IPS DF 6.9 (cell line): ENCODE results near the gene CMIP.

Experiments used
- DNase-seq: peaks from one replicate; pipeline ENCODE4 v3.0.0-alpha.2; 2013; ENCODE audit warnings: low read depth, low spot score
- H3K27ac ChIP-seq: one replicate; pipeline ENCODE4 v1.5.1; 2013; ENCODE audit warnings: low read length, control low read depth
- H3K27me3 ChIP-seq: 2 replicates; pipeline ENCODE4 v1.6.1; 2013; ENCODE audit warnings: mild to moderate bottlenecking, low read length; ENCODE audit not compliant: control insufficient read depth, insufficient read depth
- H3K36me3 ChIP-seq: 2 replicates; pipeline ENCODE4 v1.6.1; 2013; ENCODE audit warnings: low read length; ENCODE audit not compliant: control insufficient read depth, insufficient read depth
- H3K4me1 ChIP-seq: 2 replicates; pipeline ENCODE4 v1.6.1; 2013; ENCODE audit warnings: low read length; ENCODE audit not compliant: control insufficient read depth, insufficient read depth
- H3K4me3 ChIP-seq: 2 replicates; pipeline ENCODE4 v1.5.1; 2013; ENCODE audit warnings: mild to moderate bottlenecking, low read length
- H3K9me3 ChIP-seq: 2 replicates; pipeline ENCODE4 v1.6.1; 2013; ENCODE audit warnings: low read length, inconsistent platforms; ENCODE audit not compliant: control insufficient read depth, insufficient read depth
- WGBS: extraction: QIAGEN DNeasy Blood & Tissue Kit; methylation state at CpG from one replicate; pipeline ENCODE4 v1.1.7; 2013; ENCODE audit warnings: mixed read lengths, missing lambda C conversion rate; ENCODE audit not compliant: insufficient read length, insufficient coverage; 5-methylcytosine and 5-hydroxymethylcytosine counted together

Gene CMIP

DNA sequence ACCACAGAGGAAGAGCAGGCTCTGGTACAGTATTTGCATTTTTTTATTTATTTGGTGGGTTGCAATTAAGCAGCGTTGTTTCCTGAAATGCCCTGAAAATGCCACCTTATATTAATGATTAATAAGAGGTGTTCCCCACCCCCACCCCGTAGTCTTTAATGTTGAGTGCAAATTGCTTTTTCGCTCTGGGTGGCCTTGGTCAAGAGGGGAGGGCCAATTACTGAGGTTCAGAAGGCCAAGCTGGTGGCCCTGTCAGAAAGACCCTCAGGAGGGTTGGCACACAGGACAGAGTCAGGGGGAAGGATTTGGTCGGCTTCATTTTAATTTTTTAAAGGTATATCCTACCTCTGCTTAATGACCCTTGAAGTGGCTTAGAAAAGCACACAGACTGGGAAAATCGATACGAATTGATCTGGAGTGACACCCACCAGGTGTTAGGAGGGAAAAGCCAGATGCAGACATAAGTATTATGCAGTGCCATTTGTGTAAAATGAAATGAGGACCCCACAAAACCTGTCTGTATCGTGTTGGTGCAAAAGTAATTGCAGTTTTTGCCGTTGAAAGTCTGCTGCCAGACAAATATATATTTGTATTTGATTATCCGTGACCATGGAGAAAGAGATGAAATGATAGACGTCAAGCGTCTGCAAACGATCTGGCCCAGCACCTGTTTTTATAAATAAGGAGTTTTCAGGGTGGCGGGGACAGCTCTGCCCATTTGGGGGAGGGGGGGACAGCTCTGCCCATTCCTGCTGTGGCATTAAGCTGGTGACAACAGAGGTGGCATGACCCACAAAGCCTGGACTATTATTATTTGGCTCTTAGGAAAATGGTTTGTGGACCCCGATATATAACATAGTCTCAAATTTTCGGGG, 190.7 kb downstream of the CMIP start:
- H3K27ac ChIP-seq, result no peak overlapping the region

DNA sequence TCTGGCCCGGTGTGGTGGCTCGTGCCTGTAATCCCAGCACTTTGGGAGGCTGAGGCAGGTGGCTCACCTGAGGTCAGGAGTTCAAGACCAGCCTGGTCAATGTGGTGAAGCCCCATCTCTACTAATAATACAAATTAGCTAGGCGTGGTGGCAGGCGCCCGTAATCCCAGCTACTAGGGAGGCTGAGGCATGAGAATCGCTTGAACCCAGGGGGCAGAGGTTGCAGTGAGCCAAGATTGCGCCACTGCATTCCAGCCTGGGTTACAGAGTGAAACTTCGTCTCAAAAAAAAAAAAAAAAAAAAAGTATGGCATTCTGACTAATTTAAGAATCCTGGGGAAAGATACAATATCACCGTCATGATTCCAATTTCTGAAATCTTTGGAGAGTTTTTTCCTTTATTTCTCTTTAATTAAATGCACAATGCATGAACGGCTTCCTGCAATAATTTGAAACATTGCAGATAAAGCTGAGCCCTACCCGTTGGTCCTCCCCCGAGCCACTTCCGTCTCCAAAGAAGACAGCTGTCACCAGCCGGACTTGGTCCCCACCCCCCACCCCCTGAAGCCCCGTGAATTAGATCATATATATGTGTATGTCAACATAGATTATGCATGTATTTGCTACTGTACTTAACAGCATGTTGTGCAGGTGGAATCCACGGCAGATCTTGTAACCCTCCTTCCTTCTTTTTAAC, 191.8 kb downstream of the CMIP start:
- Histone ChIP-seq H3K9me3 (no peaks in the 10 kb centered on the region), H3K4me3 (no peak overlapping the region), H3K36me3 (no peaks in the 10 kb centered on the region), H3K4me1 (peaks cover 4% of the 10 kb centered on the region), H3K27ac (no peak overlapping the region), H3K27me3 (no peaks in the 10 kb centered on the region)
- no peak for DNase-seq
- WGBS, result no CpG with 5 or more reads among the region's 16 CpGs

More for the DNA sequence above, 190.7 kb downstream of the CMIP start:
- Histone ChIP-seq H3K27me3 (no peaks in the 10 kb centered on the region), H3K4me1 (peaks cover 6% of the 10 kb centered on the region), H3K36me3 (no peaks in the 10 kb centered on the region), H3K9me3 (no peaks in the 10 kb centered on the region), H3K4me3 (no peak overlapping the region)
- no peak for DNase-seq
- no CpG with 5 or more reads among the region's 15 CpGs for WGBS

DNA sequence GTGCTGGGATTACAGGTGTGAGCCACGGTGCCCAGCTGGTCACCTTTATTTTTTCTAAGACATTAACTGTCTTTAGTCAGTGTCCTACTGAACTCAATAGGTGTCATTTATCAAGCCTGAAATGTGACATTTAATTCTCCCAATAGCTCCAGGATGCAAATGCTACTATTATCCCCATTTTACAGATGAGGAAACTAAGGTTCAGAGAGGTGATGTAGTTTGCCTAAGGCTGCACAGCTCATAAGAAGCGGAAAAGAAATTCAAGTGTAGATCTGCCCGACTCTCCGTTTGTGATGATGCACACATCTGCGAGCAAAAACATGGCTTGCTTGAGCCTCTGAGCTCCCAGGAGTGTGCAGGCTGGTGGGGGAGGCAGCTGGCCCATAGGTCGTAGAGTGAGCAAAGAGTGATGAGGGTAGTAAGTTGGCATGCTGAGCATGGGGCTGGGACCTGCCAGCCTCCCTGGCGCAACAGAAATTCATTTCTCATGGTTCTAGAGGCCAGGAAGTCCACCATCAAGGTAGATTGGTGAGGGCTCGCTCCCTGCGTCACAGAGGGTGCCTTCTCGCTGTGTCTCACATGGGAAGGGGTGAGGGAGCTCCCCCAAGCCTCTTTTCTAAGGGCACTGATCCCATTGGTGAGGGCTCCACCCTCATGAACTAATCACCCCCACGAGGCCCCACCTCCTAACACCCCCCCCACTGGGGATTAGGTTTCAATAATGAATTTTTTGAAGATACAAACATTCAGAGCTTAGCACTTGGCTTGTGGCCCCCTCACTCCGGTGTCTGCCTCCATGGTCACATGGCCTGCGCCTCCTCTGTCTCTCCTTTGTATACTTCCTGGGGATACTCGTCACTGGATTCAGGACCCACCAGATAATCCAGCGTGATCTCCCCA, 193.0 kb downstream of the CMIP start:
- DNase-seq, result no peak
- no peak overlapping the region for H3K27ac ChIP-seq
- H3K27me3 ChIP-seq, result no peaks in the 10 kb centered on the region
- no peaks in the 10 kb centered on the region for H3K36me3 ChIP-seq
- WGBS, result no CpG with 5 or more reads among the region's 15 CpGs
- peaks cover 2% of the 10 kb centered on the region for H3K4me1 ChIP-seq
- no peaks in the 10 kb centered on the region for H3K9me3 ChIP-seq
- no peak overlapping the region for H3K4me3 ChIP-seq

DNA sequence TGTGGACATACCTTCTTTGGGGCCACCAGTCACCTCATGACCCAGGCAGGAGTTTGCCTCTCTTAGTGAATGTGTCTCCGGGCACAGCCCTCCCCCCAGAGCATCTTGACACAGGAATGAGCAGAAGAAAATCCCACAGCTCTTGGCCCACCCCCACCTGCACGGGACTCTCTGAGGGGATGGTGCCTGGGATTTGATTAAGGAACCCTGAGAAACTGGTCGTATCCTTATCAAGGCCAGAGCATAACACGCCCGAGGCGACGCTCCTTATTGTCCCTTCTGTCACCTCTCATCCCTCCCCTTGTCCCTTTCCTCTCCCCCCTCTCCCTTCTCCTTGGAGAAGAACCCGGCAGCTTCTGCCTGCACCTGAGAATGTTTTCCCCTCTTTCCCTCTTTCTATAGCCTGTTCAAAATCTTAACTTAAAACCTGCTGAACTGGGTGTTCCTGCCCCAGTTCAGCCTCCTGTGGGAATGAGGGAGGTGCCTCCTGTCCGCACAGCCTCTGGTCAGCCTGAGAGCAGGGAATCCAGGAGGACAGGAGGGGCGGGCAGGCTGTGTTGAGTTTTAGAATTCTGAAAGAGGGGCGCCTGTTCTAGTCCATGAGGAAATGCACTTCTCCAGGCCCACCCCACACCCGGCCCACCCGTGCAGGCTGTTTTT, 193.8 kb downstream of the CMIP start:
- H3K9me3 ChIP-seq, result no peaks in the 10 kb centered on the region
- no peaks in the 10 kb centered on the region for H3K27me3 ChIP-seq
- H3K4me3 ChIP-seq, result no peak overlapping the region
- H3K36me3 ChIP-seq, result no peaks in the 10 kb centered on the region
- H3K27ac ChIP-seq, result no peak overlapping the region
- no peak for DNase-seq
- H3K4me1 ChIP-seq, result no peaks in the 10 kb centered on the region; the same call in 1 of the 2 replicates
- WGBS, result no CpG with 5 or more reads among the region's 13 CpGs

DNA sequence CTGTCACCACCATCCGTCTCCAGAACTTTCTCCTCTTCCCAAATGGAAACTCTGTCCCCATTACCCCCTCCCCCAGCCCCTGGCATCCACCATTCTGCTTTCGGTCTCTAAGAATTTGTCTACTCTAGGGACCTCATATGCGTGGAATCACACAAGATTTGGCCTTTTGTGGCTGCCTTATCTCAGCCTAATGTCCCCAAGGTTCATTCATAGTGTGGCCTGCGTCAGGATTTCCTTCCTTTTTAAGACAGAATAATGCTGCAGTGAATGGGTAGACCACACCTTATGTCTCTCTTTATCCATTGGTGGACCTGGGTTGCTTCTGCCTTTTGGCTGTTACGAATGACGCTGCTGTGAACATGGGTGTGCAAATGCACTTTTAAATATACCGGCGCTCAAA, 194.7 kb downstream of the CMIP start:
- no CpG with 5 or more reads among the region's 8 CpGs for WGBS
- DNase-seq, result no peak

DNA sequence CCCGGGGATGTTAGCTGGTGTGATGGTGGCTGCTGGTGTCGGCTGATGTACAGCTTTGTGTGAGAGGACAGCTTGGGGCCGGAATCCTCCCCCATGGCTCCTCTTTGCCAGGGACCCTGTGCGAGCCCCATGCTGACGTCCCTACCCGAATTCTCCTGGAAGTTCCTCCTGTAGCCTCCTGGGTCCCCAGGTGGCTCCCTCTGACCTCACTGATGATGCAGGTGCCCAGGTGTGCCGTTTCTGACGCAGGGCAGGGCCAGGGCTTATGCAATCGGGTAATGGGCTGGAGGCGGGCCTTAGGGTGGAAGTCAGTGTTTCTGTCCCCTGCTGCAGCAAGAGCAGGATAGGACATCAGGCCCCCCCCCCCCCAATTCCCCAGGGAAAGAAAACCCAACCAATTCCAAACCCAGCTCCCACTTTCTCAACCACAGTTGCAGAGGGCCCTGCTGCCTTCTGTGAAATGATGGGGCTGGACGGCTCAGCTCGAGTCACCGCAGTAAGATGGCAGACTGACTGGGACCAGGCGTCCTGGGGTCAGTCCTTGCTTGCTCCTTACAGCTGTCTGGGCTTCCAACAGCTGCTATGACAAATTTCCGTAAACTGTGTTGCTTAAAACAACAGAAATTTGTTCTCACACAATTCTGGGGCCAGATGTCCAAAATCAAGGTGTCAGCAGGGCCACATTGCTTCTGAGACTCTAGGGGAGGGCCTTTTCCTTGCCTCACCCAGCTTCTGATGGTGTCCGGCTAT, 195.5 kb downstream of the CMIP start:
- no peaks in the 10 kb centered on the region; the same call in 1 of the 2 replicates for H3K4me1 ChIP-seq
- no peaks in the 10 kb centered on the region for H3K27me3 ChIP-seq
- H3K9me3 ChIP-seq, result no peaks in the 10 kb centered on the region
- no peak overlapping the region for H3K4me3 ChIP-seq
- no peaks in the 10 kb centered on the region for H3K36me3 ChIP-seq
- WGBS, result no CpG with 5 or more reads among the region's 16 CpGs
- no peak for DNase-seq
- no peak overlapping the region for H3K27ac ChIP-seq

More for the DNA sequence above, 194.7 kb downstream of the CMIP start:
- H3K27me3 ChIP-seq, result no peaks in the 10 kb centered on the region
- no peak overlapping the region for H3K27ac ChIP-seq
- H3K4me3 ChIP-seq, result no peak overlapping the region
- no peaks in the 10 kb centered on the region; the same call in 1 of the 2 replicates for H3K4me1 ChIP-seq
- H3K9me3 ChIP-seq, result no peaks in the 10 kb centered on the region
- no peaks in the 10 kb centered on the region for H3K36me3 ChIP-seq

DNA sequence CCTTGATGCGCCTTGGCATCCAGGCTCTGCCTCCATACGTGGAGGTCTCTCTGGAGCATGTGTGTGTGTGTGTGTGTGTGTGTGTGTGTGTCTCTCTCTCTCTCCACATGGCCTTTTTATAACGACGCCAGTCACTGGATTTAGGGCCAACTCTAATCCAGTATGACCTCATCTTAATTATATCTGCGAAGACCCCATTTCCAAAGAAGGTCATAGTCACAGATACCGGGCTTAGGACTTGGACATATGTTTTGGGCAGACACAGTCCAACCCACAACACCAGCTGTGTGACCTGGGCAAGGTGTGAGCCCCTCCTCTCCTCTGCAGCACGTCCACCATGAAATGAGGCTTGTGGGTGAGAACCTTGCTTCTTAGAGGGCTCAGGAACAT, 196.1 kb downstream of the CMIP start:
- no peak overlapping the region for H3K4me3 ChIP-seq
- DNase-seq, result no peak
- WGBS, result no CpG with 5 or more reads among the region's 7 CpGs

DNA sequence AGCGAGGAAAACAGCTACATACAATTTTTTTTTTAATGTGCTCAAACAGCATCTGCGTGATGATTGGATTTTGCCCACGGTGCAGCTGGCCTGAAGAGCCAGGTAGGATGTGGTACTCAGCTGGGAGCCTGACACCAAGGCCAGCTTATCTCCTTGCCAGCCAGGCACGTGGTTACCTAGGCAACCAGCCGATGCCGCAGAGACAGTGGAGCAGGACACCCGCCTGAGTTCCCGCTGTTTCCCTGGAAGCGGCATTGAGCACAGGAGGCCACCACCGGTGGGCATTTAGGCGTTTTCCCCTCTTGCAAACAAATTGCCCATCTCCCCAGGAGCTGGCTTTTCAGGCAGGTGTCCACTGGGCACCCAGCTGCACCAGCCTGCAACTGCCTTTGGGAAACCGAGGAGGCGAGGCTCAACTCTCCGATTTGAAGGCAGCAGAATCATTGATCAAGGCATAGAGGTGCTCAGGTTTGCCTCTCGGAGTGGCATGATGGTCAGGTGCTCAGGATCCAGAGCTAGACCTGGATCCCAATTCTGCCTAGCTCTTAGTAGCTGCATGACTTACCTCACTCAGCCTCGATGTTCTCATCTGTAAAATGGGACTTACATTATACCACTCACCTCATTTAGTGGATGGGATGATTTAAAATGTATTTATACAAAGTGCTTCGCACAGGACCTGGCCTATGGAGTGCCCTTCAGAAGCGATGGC, 196.9 kb downstream of the CMIP start:
- Histone ChIP-seq H3K27ac (no peak overlapping the region), H3K36me3 (no peaks in the 10 kb centered on the region), H3K27me3 (no peaks in the 10 kb centered on the region), H3K9me3 (no peaks in the 10 kb centered on the region), H3K4me1 (no peaks in the 10 kb centered on the region; the same call in 1 of the 2 replicates), H3K4me3 (no peak overlapping the region)
- no peak for DNase-seq
- WGBS, result no CpG with 5 or more reads among the region's 18 CpGs

More for the DNA sequence above, 196.1 kb downstream of the CMIP start:
- Histone ChIP-seq H3K9me3 (no peaks in the 10 kb centered on the region), H3K4me1 (no peaks in the 10 kb centered on the region; the same call in 1 of the 2 replicates), H3K36me3 (no peaks in the 10 kb centered on the region), H3K27ac (no peak overlapping the region), H3K27me3 (no peaks in the 10 kb centered on the region)

DNA sequence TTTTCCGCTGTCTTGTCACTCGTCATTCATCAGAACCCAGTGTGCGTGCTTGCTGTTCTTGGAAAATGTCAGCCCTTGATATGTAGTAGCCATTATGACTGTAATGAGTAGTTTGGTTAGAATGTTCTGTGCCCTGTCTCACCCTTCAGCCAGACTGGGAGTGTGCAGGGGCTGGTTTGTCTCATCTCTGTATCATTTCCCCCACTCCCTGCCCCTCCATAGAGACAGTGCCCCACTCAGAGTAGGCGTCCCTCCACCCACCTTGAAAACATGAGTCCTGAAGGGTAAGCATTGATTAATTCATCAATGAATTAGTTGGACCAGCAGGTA, 197.5 kb downstream of the CMIP start:
- Histone ChIP-seq H3K27me3 (no peaks in the 10 kb centered on the region), H3K4me1 (no peaks in the 10 kb centered on the region; the same call in 1 of the 2 replicates)
- WGBS, result no CpG with 5 or more reads among the region's 4 CpGs

More for the DNA sequence above, 197.5 kb downstream of the CMIP start:
- no peak overlapping the region for H3K27ac ChIP-seq
- H3K9me3 ChIP-seq, result no peaks in the 10 kb centered on the region
- DNase-seq, result no peak
- H3K36me3 ChIP-seq, result no peaks in the 10 kb centered on the region
- H3K4me3 ChIP-seq, result no peak overlapping the region
